Activated CD8-positive, alpha-beta memory T cell treated with anti-CD3 and anti-CD28 coated beads, Interleukin-2, amount 50 U/mL, for 48 hours (primary cell): ENCODE measurements around the gene PNPLA4.

Source experiments
- DNase-seq: peaks from one replicate; pipeline ENCODE4 v3.0.0-alpha.2; 2020

Gene PNPLA4

DNA sequence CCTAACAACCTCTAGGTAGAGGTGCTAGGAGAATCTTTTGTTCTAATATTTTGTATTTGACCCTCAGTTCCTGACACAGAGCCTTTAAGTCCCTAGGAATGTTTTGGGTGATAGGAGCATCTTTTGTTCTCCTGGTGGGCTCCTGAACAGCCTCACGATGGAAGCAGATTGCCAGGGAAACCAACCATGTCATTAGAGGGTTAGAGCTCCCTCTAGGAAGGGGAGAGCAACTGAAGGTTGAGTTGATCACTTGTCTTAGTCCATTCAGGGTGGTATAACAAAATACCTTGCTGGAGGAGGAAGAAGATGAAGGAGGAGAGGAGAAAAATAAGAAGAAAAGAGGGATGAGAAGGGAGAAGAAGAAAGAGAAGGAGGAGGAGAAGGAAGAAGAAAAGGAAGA lies 75.0 kb downstream of the PNPLA4 start:
- no peak for DNase-seq
